Transverse colon (tissue), 4 donors: ENCODE data around the gene TMEM74B. TPM values are rescaled to one million over a fixed set of nuclear protein-coding genes. Genes with fewer than 3 reads are reported as not detected.

Experiments
- DNase-seq: peaks from one replicate; pipeline ENCODE4 v3.0.0-alpha.2; 2019
- H3K27ac ChIP-seq, 4 donors: fragments of 200-600 bp; sonication (generic); 2 replicates each; pipeline ENCODE4 v1.5.1; 2016 to 2018; ENCODE audit warnings: inconsistent platforms in 4 of 4
- H3K27me3 ChIP-seq: fragments of 200-600 bp; sonication (generic); 2 replicates; pipeline ENCODE4 v1.5.1; 2017; ENCODE audit warnings: inconsistent platforms
- H3K36me3 ChIP-seq, 4 donors: fragments of 200-600 bp; sonication (generic); 2 replicates each; pipeline ENCODE4 v1.5.1; 2017 to 2019; ENCODE audit warnings: inconsistent platforms in 4 of 4
- H3K4me1 ChIP-seq, 4 donors: fragments of 200-600 bp; sonication (generic); 2 replicates each; pipeline ENCODE4 v1.5.1; 2017 to 2020; ENCODE audit warnings: inconsistent platforms in 4 of 4
- H3K4me3 ChIP-seq, 4 donors: fragments of 200-600 bp; sonication (generic); 1 replicate in 1 of 4; 2 replicates in 3 of 4; pipeline versions ENCODE4 v1.5.1 to v1.6.1; 2017 to 2019; ENCODE audit warnings: inconsistent platforms in 4 of 4
- H3K9me3 ChIP-seq, 2 donors: fragments of 200-600 bp; sonication (generic); 2 replicates each; pipeline ENCODE4 v1.5.1; 2017 to 2019; ENCODE audit warnings: inconsistent platforms in 2 of 2
- CTCF ChIP-seq, 5 experiments: fragments of 200-600 bp in 3 of 5; fragments of 450-650 bp in 2 of 5; sonication (generic) in 3 of 5; IDR thresholded peaks; 1 replicate in 2 of 5; 2 replicates in 3 of 5; pipeline ENCODE4 v1.5.1; 2016 to 2017; ENCODE audit warnings: antibody characterized with exemption in 5 of 5, inconsistent platforms in 3 of 5, mild to moderate bottlenecking in 2 of 5, moderate library complexity in 1 of 5
- EP300 ChIP-seq: sonication (generic); formaldehyde crosslinking; IDR thresholded peaks from one replicate; pipeline ENCODE4 v1.6.1; 2017; ENCODE audit warnings: antibody characterized with exemption, low read depth
- POLR2A ChIP-seq: fragments of 450-650 bp; IDR thresholded peaks from one replicate; pipeline ENCODE4 v1.6.1; 2016; ENCODE audit warnings: antibody characterized with exemption, mild to moderate bottlenecking, moderate library complexity
- POLR2AphosphoS5 ChIP-seq, 3 donors: sonication (generic); formaldehyde crosslinking; IDR thresholded peaks; one replicate each; pipeline ENCODE4 v1.6.1; 2016; ENCODE audit warnings: antibody characterized with exemption in 3 of 3
- WGBS, 2 donors: methylation state at CpG; one replicate each; pipeline ENCODE4 v1.1.5; 2018; ENCODE audit warnings: low coverage in 1 of 2; 5-methylcytosine and 5-hydroxymethylcytosine counted together
- in situ Hi-C, 4 donors: fragments of 200-750 bp; cut with MboI; loops; one replicate each; pipeline versions ENCODE4 v1.15.0 to v1.15.1; 2017; ENCODE audit warnings: low sequenced_read_pairs in 3 of 4, low pct_ligation_motif_present in 1 of 4, low pct_unique_long_range_greater_than_20kb in 1 of 4
- intact Hi-C: fragments of 100-400 bp; cut with DNase I; formaldehyde crosslinking; loops from one replicate; pipeline ENCODE4 v1.15.1; 2023; ENCODE audit warnings: low total_unique reads
- total RNA-seq, 4 donors: library from RNA; depleted of rRNA; stranded (reverse); fragments of >200 nt; gene quantifications; one replicate each; pipeline ENCODE4 v1.1.0, GENCODE V29; 2016

The TMEM74B gene
- total RNA-seq, 4 donors from 2014 or later, result 0.96 to 10.5 (median 4.0) TPM; not detected in 1

- Histone ChIP-seq H3K27ac (no peak overlapping the region), H3K27me3 (peaks cover 10% of the 10 kb centered on the region), H3K4me1 (peaks cover 0 to 6% (median 2%) of the 10 kb centered on the region in 4 donors), H3K4me3 (no peak overlapping the region), H3K36me3 (no peaks in the 10 kb centered on the region), H3K9me3 (no peaks in the 10 kb centered on the region)
- WGBS, 2 donors, result 80 to 84% methylated on average over 1 of the region's 1 CpG
- no peak for DNase-seq
- intact Hi-C loops, result loop anchor here (5.0 kb wide), 1 partner anchor 393 kb away; no protein-coding TSS in a partner anchor
- in situ Hi-C loops, result loop anchor here (10.0 to 25.0 kb wide), 3 partner anchors 86 to 398 kb away; no protein-coding TSS in a partner anchor
- TF ChIP-seq CTCF (IDR thresholded peaks at IDR 0.05) (no peak), EP300 (no peak), POLR2AphosphoS5 (IDR thresholded peaks at IDR 0.05) (no peak), POLR2A (no peak)
These were observed 25.7 kb upstream of the TMEM74B start for GRCh38 chr20:1210501-1210900.

GRCh38 chr20:1209447-1210387 lies 24.9 kb upstream of the TMEM74B start:
- intact Hi-C loops, result loop anchor here (5.0 kb wide), 1 partner anchor 392 kb away; no protein-coding TSS in a partner anchor
- no peak for DNase-seq
- Histone ChIP-seq H3K4me1 (peaks cover 0 to 6% (median 2%) of the 10 kb centered on the region in 4 donors), H3K27ac (no peak overlapping the region), H3K36me3 (no peaks in the 10 kb centered on the region), H3K9me3 (no peaks in the 10 kb centered on the region), H3K4me3 (no peak overlapping the region), H3K27me3 (peaks cover 9% of the 10 kb centered on the region)
- TF ChIP-seq POLR2A, result no peak
- TF ChIP-seq POLR2AphosphoS5 (IDR thresholded peaks at IDR 0.05), result no peak
- TF ChIP-seq CTCF (IDR thresholded peaks at IDR 0.05), result no peak
- TF ChIP-seq EP300, result no peak
- in situ Hi-C loops, result loop anchor here (10.0 to 25.0 kb wide), 3 partner anchors 85 to 397 kb away; no protein-coding TSS in a partner anchor
- 15 to 36% methylated on average over 2 to 5 of the region's 5 CpGs for WGBS, 2 donors

- intact Hi-C loops, result no loop called here
These were observed 22.6 kb upstream of the TMEM74B start for GRCh38 chr20:1207293-1207878.

More at GRCh38 chr20:1207293-1207878, 22.6 kb upstream of the TMEM74B start:
- H3K9me3 ChIP-seq, result no peaks in the 10 kb centered on the region
- H3K27ac ChIP-seq, result no peak overlapping the region
- H3K27me3 ChIP-seq, result peaks cover 3% of the 10 kb centered on the region
- DNase-seq, result no peak
- peaks cover 0 to 11% (median 2%) of the 10 kb centered on the region in 4 donors for H3K4me1 ChIP-seq
- no peaks in the 10 kb centered on the region for H3K36me3 ChIP-seq
- WGBS, 2 donors, result 83 to 90% methylated on average over 3 of the region's 3 CpGs
- in situ Hi-C loops, result loop anchor here in 2 of 4 donors (25.0 kb wide), 1 partner anchor 395 kb away; no protein-coding TSS in a partner anchor
- TF ChIP-seq POLR2A (no peak), EP300 (no peak), POLR2AphosphoS5 (IDR thresholded peaks at IDR 0.05) (no peak), CTCF (IDR thresholded peaks at IDR 0.05) (no peak)
- H3K4me3 ChIP-seq, result no peak overlapping the region
